IPS DF 6.9 (cell line): Measurements from ENCODE around the gene RPS2.
"Not testable (repeated sequence)": the region's sequence is repeated elsewhere in the genome, so short reads cannot be mapped to it uniquely, and the experiment has no call there.

Experiments
- DNase-seq: peaks from one replicate; pipeline ENCODE4 v3.0.0-alpha.2; 2013; ENCODE audit warnings: low read depth, low spot score
- H3K27ac ChIP-seq: one replicate; pipeline ENCODE4 v1.5.1; 2013; ENCODE audit warnings: low read length, control low read depth
- H3K27me3 ChIP-seq: 2 replicates; pipeline ENCODE4 v1.6.1; 2013; ENCODE audit warnings: mild to moderate bottlenecking, low read length; ENCODE audit not compliant: control insufficient read depth, insufficient read depth
- H3K36me3 ChIP-seq: 2 replicates; pipeline ENCODE4 v1.6.1; 2013; ENCODE audit warnings: low read length; ENCODE audit not compliant: control insufficient read depth, insufficient read depth
- H3K4me1 ChIP-seq: 2 replicates; pipeline ENCODE4 v1.6.1; 2013; ENCODE audit warnings: low read length; ENCODE audit not compliant: control insufficient read depth, insufficient read depth
- H3K4me3 ChIP-seq: 2 replicates; pipeline ENCODE4 v1.5.1; 2013; ENCODE audit warnings: mild to moderate bottlenecking, low read length
- H3K9me3 ChIP-seq: 2 replicates; pipeline ENCODE4 v1.6.1; 2013; ENCODE audit warnings: low read length, inconsistent platforms; ENCODE audit not compliant: control insufficient read depth, insufficient read depth
- WGBS: extraction: QIAGEN DNeasy Blood & Tissue Kit; methylation state at CpG from one replicate; pipeline ENCODE4 v1.1.7; 2013; ENCODE audit warnings: mixed read lengths, missing lambda C conversion rate; ENCODE audit not compliant: insufficient read length, insufficient coverage; 5-methylcytosine and 5-hydroxymethylcytosine counted together

RPS2 gene

GRCh38 chr16:1960665-1961630 lies 3.7 kb downstream of the RPS2 start:
- H3K9me3 ChIP-seq: no peaks in the 10 kb centered on the region
- no peaks in the 10 kb centered on the region for H3K27me3 ChIP-seq
- peaks cover 18% of the 10 kb centered on the region; the same call in 1 of the 2 replicates for H3K36me3 ChIP-seq
- peak overlapping the region; percentile 8; the same call in 1 of the 2 replicates for H3K4me3 ChIP-seq
- H3K4me1 ChIP-seq: no peaks in the 10 kb centered on the region
- WGBS: no CpG with 5 or more reads among the region's 20 CpGs
- DNase-seq: no peak
- H3K27ac ChIP-seq: no peak overlapping the region

DNA sequence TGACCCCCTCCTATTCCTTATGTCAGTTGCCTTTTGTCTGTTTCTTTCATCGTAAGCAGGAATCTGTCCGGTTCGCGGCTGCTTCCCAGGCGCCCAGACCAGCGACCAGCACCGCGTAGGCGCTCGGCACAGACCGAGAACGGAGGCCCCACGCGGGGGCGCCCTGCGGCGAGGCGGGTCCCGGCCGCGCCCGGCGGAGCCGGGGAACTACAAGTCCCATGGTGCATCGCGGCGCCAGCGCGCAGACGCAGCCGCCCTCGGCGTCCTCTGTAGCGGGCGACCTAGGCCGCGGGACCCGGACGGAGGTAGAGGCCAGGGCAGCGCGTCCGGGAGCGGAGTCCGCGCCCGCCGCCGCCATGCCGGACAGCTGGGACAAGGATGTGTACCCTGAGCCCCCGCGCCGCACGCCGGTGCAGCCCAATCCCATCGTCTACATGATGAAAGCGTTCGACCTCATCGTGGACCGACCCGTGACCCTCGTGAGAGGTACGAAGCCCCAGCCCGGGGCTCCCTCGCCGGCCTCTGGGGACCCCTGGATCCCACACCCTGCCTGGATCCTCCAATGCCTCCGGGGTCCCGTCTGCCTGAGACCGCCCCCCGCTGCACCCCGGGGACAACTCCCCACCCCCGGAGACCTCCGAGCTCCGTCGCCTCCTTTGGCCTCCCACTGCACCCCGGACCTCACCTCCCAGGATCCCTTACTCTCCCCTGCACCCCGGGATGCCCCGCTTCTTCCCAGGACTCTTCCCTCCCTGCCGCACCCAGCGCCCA lies 5.2 kb downstream of the RPS2 start, which contains the start of gene NDUFB10:
NDUFB10 (plus strand) TSS at position 270 of the 771 bp plus-strand sequence; CDS start at position 357, 87 bp downstream.
- H3K27ac ChIP-seq: no peak within 1 kb of the TSS
- peaks cover 18% of the 10 kb centered on the region; the same call in 1 of the 2 replicates for H3K36me3 ChIP-seq
- H3K4me1 ChIP-seq: peaks cover 1% of the 10 kb centered on the region; the same call in 1 of the 2 replicates
- H3K9me3 ChIP-seq: no peaks in the 10 kb centered on the region
- H3K27me3 ChIP-seq: no peaks in the 10 kb centered on the region
- H3K4me3 ChIP-seq: peak within 1 kb of the TSS; percentile 77; the same call in 1 of the 2 replicates
- no CpG with 5 or more reads among the region's 79 CpGs for WGBS
- peak; percentile 79 for DNase-seq

- no peaks in the 10 kb centered on the region for H3K27me3 ChIP-seq
- peaks cover 1% of the 10 kb centered on the region; the same call in 1 of the 2 replicates for H3K4me1 ChIP-seq
- H3K4me3 ChIP-seq: peak overlapping the region; percentile 77; the same call in 1 of the 2 replicates
- H3K9me3 ChIP-seq: no peaks in the 10 kb centered on the region
- no peak overlapping the region for H3K27ac ChIP-seq
- no CpG with 5 or more reads among the region's 14 CpGs for WGBS
- DNase-seq: no peak
- H3K36me3 ChIP-seq: peaks cover 14% of the 10 kb centered on the region; the same call in 1 of the 2 replicates
These were observed 5.8 kb downstream of the RPS2 start for GRCh38 chr16:1958715-1959268.

GRCh38 chr16:1958143-1958491 lies 6.5 kb downstream of the RPS2 start:
- WGBS: no CpG with 5 or more reads among the region's 30 CpGs
- not testable (repeated sequence) for H3K27ac ChIP-seq, H3K9me3 ChIP-seq, DNase-seq, H3K4me3 ChIP-seq, H3K27me3 ChIP-seq, H3K4me1 ChIP-seq
- peaks cover 11% of the 10 kb centered on the region; the same call in 1 of the 2 replicates for H3K36me3 ChIP-seq

DNA sequence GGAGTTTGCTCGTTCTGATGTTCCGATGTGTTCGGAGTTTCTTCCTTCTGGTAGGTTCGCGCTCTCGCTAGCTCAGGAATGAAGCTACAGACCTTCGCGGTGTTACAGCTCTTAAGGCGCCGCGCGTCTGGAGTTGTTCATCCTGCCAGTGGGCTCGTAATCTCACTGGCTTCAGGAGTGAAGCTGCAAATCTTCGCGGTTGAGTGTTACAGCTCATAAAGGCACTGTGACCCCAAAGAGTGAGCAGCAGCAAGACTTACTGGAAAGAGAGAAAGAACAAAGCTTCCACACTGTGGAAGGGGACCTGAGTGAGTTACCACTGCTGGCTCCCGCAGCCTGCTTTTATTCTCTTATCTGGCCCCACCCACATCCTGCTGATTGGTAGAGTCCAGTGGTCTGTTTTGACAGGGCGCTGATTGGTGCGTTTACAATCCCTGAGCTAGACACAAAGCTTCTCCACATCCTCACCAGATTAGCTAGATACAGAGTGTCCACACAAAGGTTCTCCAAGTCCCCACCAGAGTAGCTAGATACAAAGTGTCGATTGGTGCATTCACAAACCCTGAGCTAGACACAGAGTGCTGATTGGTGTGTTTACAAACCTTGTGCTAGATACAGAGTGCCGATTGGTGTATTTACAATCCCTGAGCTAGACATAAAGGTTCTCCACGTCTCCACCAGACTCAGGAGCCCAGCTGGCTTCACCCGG lies 7.0 kb downstream of the RPS2 start:
- no CpG with 5 or more reads among the region's 22 CpGs for WGBS
- not testable (repeated sequence) for H3K9me3 ChIP-seq, H3K4me1 ChIP-seq, H3K36me3 ChIP-seq, H3K4me3 ChIP-seq, DNase-seq, H3K27me3 ChIP-seq, H3K27ac ChIP-seq

DNA sequence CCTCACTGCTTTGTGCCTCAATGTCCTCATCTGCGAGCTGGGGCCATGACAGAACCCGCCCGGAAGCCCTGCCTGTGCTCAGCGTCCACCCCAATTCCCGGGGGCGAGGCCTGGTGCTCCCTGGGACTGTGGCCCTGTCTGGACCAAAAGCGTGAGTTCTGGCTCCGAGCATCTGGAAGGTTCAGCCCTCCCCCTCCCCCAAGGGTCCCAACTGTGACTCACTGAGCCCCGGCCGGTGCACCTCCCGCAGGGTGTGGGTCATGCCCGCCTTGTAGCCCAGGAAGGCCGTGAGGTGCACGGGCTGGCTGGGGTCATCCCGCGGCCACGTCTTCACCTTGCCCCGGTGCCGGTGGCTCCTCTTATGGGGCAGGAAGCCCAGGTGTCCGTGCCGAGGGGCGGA lies 10.9 kb downstream of the RPS2 start:
- H3K27ac ChIP-seq: no peak overlapping the region
- H3K4me3 ChIP-seq: no peak overlapping the region
- no peaks in the 10 kb centered on the region for H3K9me3 ChIP-seq
- DNase-seq: no peak
- WGBS: no CpG with 5 or more reads among the region's 22 CpGs
- peaks cover 2% of the 10 kb centered on the region; the same call in 1 of the 2 replicates for H3K4me1 ChIP-seq
- no peaks in the 10 kb centered on the region for H3K27me3 ChIP-seq
- H3K36me3 ChIP-seq: no peaks in the 10 kb centered on the region

DNA sequence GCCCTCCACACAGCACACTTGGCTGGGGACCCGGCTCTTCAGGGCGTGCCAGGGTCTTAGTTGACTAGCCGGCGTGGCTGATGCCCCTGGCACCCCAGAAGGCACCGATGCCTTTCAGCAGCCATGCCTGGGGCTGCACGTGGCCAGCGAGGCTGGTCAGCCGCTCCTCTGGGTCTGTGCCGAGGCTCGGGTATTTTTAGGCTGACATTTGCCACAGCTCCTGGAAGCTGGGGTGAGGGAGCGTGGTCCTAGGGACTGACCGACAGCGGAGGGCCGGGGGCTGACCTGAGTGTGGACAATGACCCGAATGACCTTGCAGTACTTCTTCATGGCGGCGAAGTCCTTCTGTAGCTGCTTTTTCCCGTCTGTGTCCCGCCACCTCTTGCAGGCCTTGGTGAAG lies 14.1 kb downstream of the RPS2 start:
- H3K27ac ChIP-seq: no peak overlapping the region
- H3K27me3 ChIP-seq: no peaks in the 10 kb centered on the region
- DNase-seq: no peak
- no peaks in the 10 kb centered on the region for H3K9me3 ChIP-seq
- peaks cover 2% of the 10 kb centered on the region; the same call in 1 of the 2 replicates for H3K4me1 ChIP-seq
- no peaks in the 10 kb centered on the region for H3K36me3 ChIP-seq
- no peak overlapping the region for H3K4me3 ChIP-seq
- no CpG with 5 or more reads among the region's 19 CpGs for WGBS

DNA sequence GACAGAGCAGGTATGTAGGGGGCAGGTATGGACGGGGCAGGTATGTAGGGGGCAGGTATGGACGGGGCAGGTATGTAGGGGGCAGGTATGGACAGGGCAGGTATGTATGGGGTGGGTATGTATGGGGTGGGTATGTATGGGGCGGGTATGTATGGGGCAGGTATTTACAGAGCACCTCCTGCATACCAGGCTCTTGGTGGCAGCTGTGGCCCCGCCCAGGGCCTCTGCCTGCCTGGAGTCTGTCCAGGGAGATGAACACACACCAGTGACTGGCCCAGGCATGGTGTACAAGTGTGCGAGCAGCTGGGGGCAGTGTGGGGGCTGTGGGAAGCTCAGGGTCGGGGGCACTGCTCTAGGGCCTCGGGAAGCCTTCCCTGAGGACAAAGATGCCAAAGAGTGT lies 14.6 kb downstream of the RPS2 start:
- no peaks in the 10 kb centered on the region for H3K9me3 ChIP-seq
- no peak overlapping the region for H3K4me3 ChIP-seq
- no peaks in the 10 kb centered on the region for H3K36me3 ChIP-seq
- no CpG with 5 or more reads among the region's 7 CpGs for WGBS
- no peak overlapping the region for H3K27ac ChIP-seq
- H3K27me3 ChIP-seq: no peaks in the 10 kb centered on the region
- peaks cover 2% of the 10 kb centered on the region; the same call in 1 of the 2 replicates for H3K4me1 ChIP-seq
- no peak for DNase-seq

GRCh38 chr16:1949507-1949906 lies 15.1 kb downstream of the RPS2 start:
- no peak overlapping the region for H3K4me3 ChIP-seq
- H3K27ac ChIP-seq: no peak overlapping the region
- WGBS: no CpG with 5 or more reads among the region's 11 CpGs
- no peaks in the 10 kb centered on the region for H3K27me3 ChIP-seq
- no peak for DNase-seq
- H3K9me3 ChIP-seq: no peaks in the 10 kb centered on the region
- no peaks in the 10 kb centered on the region for H3K36me3 ChIP-seq
- peaks cover 1% of the 10 kb centered on the region; the same call in 1 of the 2 replicates for H3K4me1 ChIP-seq

- DNase-seq: no peak
- Histone ChIP-seq H3K9me3 (no peaks in the 10 kb centered on the region), H3K4me3 (no peak overlapping the region), H3K36me3 (no peaks in the 10 kb centered on the region), H3K27me3 (no peaks in the 10 kb centered on the region), H3K27ac (no peak overlapping the region), H3K4me1 (0 out of 2 replicates have a peak, but pooled peaks cover under 1% of the 10 kb centered on the region)
- no CpG with 5 or more reads among the region's 9 CpGs for WGBS
These were observed 17.3 kb downstream of the RPS2 start for GRCh38 chr16:1947369-1947670.
